Measurements from ENCODE around the gene TOGARAM1. TPM values are rescaled to one million over a fixed set of nuclear protein-coding genes. Genes with fewer than 3 reads are reported as not detected.

TOGARAM1 gene
- total RNA-seq, 1 donor from 2014 or later, result 14.7 TPM

DNA sequence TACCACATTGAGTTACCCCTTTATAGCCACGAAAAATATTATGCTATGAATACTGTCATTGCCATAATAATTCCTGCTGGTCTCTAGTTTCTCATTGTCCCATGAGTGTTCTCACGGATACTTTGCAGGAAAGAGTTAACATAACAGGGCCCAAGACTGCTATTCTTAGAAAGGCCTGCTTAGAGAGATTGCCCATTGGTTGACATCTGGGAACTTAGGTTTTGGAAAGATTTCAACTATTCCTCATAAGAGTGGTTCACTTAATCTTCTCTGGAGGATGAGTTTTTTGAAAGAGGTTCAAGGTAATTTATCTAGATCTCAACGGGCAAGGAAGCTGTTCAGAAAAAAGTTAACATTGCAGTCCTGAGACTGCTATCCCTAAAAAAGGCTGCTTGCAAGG lies 103.5 kb downstream of the TOGARAM1 start:
- Histone ChIP-seq H3K4me2 (ENCODE audit: low read length) (no peak overlapping the region), H3K36me3 (ENCODE audit: insufficient read depth, low read length) (no peaks in the 10 kb centered on the region), H3K4me3 (ENCODE audit: insufficient read depth, low read depth, low read length) (no peak overlapping the region), H3K4me1 (ENCODE audit: insufficient read depth, low read length) (no peaks in the 10 kb centered on the region), H3K9ac (ENCODE audit: low read length) (no peak overlapping the region), H3K9me3 (ENCODE audit: insufficient read depth, low read depth, low read length) (no peaks in the 10 kb centered on the region), H3K79me2 (ENCODE audit: insufficient read depth, low read length) (peaks cover 2% of the 10 kb centered on the region), H3K27me3 (ENCODE audit: insufficient read depth, low read length) (no peaks in the 10 kb centered on the region), H2AFZ (ENCODE audit: low read depth, low read length) (no peak overlapping the region), H3K27ac (ENCODE audit: low read depth, low read length) (no peak overlapping the region), H4K20me1 (ENCODE audit: insufficient read depth, low read length) (peaks cover 4% of the 10 kb centered on the region)
- FAIRE-seq, result no peak
- peaks cover 2% of the 10 kb centered on the region for H3K36me3 Mint-ChIP-seq (ENCODE audit: low read depth, unreplicated experiment)
- DNase-seq (ENCODE audit: low read depth), result peak; percentile 49
- no peak overlapping the region for H3K4me3 Mint-ChIP-seq (ENCODE audit: unreplicated experiment)
- no peaks in the 10 kb centered on the region for H3K27me3 Mint-ChIP-seq (ENCODE audit: low read depth, unreplicated experiment)
- H3K9me3 Mint-ChIP-seq (ENCODE audit: unreplicated experiment), result no peaks in the 10 kb centered on the region
- peaks cover 3% of the 10 kb centered on the region for H3K4me1 Mint-ChIP-seq (ENCODE audit: low read depth, unreplicated experiment)
- H3K27ac Mint-ChIP-seq (ENCODE audit: unreplicated experiment), result no peak overlapping the region
- no peak for TF ChIP-seq EZH2 (IDR thresholded peaks at IDR 0.05; ENCODE audit: insufficient read depth, low read length)

DNA sequence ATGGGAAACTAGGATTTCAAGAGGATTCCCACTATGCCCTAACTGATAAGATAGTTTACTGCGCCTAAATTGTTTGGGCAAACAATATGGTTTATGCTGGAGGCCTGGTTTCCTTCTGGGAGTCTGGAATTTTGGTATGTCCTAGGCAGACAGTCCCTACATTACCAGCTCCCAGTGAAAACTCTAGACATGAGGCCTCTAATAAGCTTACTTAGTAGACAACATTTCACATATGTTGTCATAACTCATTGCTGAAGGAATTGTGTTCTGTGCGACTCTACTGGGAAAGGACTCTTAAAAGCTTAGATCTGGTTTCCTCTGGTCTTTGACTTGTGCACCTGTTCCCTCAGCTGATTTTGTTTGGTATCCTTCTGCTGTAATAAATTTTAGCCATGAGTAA lies 104.0 kb downstream of the TOGARAM1 start:
- Mint-ChIP-seq H3K36me3 (ENCODE audit: low read depth, unreplicated experiment) (peaks cover 2% of the 10 kb centered on the region), H3K27ac (ENCODE audit: unreplicated experiment) (no peak overlapping the region), H3K4me1 (ENCODE audit: low read depth, unreplicated experiment) (peaks cover 3% of the 10 kb centered on the region), H3K9me3 (ENCODE audit: unreplicated experiment) (no peaks in the 10 kb centered on the region), H3K27me3 (ENCODE audit: low read depth, unreplicated experiment) (no peaks in the 10 kb centered on the region), H3K4me3 (ENCODE audit: unreplicated experiment) (no peak overlapping the region)
- H2AFZ ChIP-seq (ENCODE audit: low read depth, low read length), result no peak overlapping the region
- H3K4me2 ChIP-seq (ENCODE audit: low read length), result no peak overlapping the region
- peaks cover 2% of the 10 kb centered on the region for H3K79me2 ChIP-seq (ENCODE audit: insufficient read depth, low read length)
- H3K9me3 ChIP-seq (ENCODE audit: insufficient read depth, low read depth, low read length), result no peaks in the 10 kb centered on the region
- no peak overlapping the region for H3K4me3 ChIP-seq (ENCODE audit: insufficient read depth, low read depth, low read length)
- DNase-seq (ENCODE audit: low read depth), result no peak
- TF ChIP-seq, protein P1, sequence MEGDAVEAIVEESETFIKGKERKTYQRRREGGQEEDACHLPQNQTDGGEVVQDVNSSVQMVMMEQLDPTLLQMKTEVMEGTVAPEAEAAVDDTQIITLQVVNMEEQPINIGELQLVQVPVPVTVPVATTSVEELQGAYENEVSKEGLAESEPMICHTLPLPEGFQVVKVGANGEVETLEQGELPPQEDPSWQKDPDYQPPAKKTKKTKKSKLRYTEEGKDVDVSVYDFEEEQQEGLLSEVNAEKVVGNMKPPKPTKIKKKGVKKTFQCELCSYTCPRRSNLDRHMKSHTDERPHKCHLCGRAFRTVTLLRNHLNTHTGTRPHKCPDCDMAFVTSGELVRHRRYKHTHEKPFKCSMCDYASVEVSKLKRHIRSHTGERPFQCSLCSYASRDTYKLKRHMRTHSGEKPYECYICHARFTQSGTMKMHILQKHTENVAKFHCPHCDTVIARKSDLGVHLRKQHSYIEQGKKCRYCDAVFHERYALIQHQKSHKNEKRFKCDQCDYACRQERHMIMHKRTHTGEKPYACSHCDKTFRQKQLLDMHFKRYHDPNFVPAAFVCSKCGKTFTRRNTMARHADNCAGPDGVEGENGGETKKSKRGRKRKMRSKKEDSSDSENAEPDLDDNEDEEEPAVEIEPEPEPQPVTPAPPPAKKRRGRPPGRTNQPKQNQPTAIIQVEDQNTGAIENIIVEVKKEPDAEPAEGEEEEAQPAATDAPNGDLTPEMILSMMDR (IDR thresholded peaks at IDR 0.05; ENCODE audit: insufficient read depth, low read depth, low read length), result no peak
- TF ChIP-seq EZH2 (IDR thresholded peaks at IDR 0.05; ENCODE audit: insufficient read depth, low read length), result no peak
- H3K9ac ChIP-seq (ENCODE audit: low read length), result no peak overlapping the region
- FAIRE-seq, result no peak
- H3K27ac ChIP-seq (ENCODE audit: low read depth, low read length), result no peak overlapping the region
- H3K4me1 ChIP-seq (ENCODE audit: insufficient read depth, low read length), result no peaks in the 10 kb centered on the region
- H4K20me1 ChIP-seq (ENCODE audit: insufficient read depth, low read length), result peaks cover 4% of the 10 kb centered on the region
- no peaks in the 10 kb centered on the region for H3K27me3 ChIP-seq (ENCODE audit: insufficient read depth, low read length)
- no peaks in the 10 kb centered on the region for H3K36me3 ChIP-seq (ENCODE audit: insufficient read depth, low read length)

DNA sequence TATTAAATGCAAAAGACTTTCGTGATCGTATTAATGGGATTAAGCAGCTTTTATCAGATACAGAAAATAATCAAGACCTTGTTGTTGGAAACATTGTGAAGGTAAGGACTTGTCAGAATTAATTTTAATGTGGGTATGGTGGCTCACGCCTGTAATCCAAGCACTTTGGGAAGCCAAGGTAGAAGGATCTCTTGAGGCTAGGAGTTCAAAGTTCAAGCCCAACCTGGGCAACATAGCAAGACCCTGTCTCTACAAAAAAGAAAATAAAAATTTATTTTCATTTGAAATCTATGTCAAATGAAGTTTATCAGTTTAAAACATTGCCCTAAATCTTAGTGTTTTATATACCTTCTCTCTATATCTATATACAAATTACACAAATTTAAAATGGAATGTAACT lies 104.7 kb downstream of the TOGARAM1 start:
- Histone ChIP-seq H3K4me2 (ENCODE audit: low read length) (no peak overlapping the region), H3K27me3 (ENCODE audit: insufficient read depth, low read length) (no peaks in the 10 kb centered on the region), H3K27ac (ENCODE audit: low read depth, low read length) (no peak overlapping the region), H2AFZ (ENCODE audit: low read depth, low read length) (no peak overlapping the region), H3K4me1 (ENCODE audit: insufficient read depth, low read length) (no peaks in the 10 kb centered on the region), H3K9me3 (ENCODE audit: insufficient read depth, low read depth, low read length) (no peaks in the 10 kb centered on the region), H4K20me1 (ENCODE audit: insufficient read depth, low read length) (peaks cover 4% of the 10 kb centered on the region), H3K36me3 (ENCODE audit: insufficient read depth, low read length) (no peaks in the 10 kb centered on the region), H3K9ac (ENCODE audit: low read length) (no peak overlapping the region), H3K79me2 (ENCODE audit: insufficient read depth, low read length) (peaks cover 2% of the 10 kb centered on the region), H3K4me3 (ENCODE audit: insufficient read depth, low read depth, low read length) (no peak overlapping the region)
- TF ChIP-seq EZH2 (IDR thresholded peaks at IDR 0.05; ENCODE audit: insufficient read depth, low read length), result no peak
- TF ChIP-seq, protein P1 (IDR thresholded peaks at IDR 0.05; ENCODE audit: insufficient read depth, low read depth, low read length), result no peak
- DNase-seq (ENCODE audit: low read depth), result no peak
- no peak overlapping the region for H3K27ac Mint-ChIP-seq (ENCODE audit: unreplicated experiment)
- H3K4me3 Mint-ChIP-seq (ENCODE audit: unreplicated experiment), result no peak overlapping the region
- peaks cover 3% of the 10 kb centered on the region for H3K4me1 Mint-ChIP-seq (ENCODE audit: low read depth, unreplicated experiment)
- peaks cover 2% of the 10 kb centered on the region for H3K36me3 Mint-ChIP-seq (ENCODE audit: low read depth, unreplicated experiment)
- FAIRE-seq, result no peak
- no peaks in the 10 kb centered on the region for H3K27me3 Mint-ChIP-seq (ENCODE audit: low read depth, unreplicated experiment)
- no peaks in the 10 kb centered on the region for H3K9me3 Mint-ChIP-seq (ENCODE audit: unreplicated experiment)

Data from astrocyte (in vitro differentiated cells and primary cell).